HG03575 (cell line): ENCODE results near the gene RNF168.
"Not testable (repeated sequence)": the region's sequence is repeated elsewhere in the genome, so short reads cannot be mapped to it uniquely, and the experiment has no call there.

Experiments used
- ATAC-seq: cut with Tn5 transposase; IDR thresholded peaks from one replicate; pipeline ENCODE4 v1.9.1; 2021; ENCODE audit not compliant: unreplicated experiment, insufficient number of reproducible peaks, low FRiP score; ENCODE audit errors: extremely low read depth

RNF168 gene

DNA sequence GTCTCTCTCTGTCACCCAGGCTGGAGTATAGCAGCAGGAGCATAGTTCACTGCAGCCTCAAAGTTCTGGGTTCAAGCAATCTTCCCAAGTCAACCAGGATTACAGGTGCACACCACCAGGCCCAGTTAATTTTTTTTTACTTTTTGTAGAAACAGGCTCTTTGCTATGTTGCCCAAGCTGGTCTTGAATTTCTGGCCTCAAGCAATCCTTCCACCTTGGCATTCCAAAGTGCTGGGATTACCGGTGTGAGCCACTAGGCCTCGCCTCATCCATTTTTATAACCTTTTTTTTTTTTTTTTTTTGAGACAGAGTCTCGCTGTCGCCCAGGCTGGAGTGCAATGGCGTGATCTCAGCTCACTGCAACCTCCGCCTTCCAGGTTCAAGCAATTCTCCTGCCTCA lies 79.1 kb downstream of the RNF168 start:
- not testable (repeated sequence) for ATAC-seq

DNA sequence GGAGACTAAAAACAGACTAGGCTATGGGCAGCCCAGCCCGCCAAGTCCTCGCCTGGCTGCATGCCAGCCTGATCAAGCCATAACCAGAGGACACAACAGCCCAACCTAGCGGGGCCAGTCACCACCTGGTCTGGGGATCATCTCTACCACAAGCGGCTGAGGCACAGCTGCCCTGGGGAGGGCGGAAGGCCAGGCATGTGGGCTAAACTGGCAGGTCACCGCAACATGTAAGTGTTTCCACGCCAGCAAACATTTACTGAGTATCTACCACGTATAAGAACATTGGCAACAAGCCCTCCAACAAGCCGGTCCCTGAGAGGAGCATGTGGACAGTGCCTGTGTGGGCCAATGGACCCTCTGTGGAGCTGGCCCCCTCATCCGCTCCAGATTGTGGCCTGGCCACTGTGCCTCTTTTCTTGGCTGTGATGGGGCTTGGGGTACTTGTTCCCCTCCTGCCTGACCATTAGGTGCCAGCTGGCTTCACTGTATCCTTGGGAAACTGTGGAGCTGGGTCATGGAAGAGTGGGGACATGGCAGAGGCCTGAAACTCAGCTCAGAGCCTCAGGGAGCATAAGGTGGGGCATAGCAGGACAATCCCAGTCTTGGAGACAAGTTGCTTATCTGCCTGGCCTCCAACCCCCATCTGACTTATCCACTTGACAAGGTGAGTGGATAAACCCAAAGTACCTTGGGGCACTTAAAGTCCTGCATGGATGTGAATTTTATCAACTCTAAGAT lies 80.4 kb downstream of the RNF168 start:
- no peak for ATAC-seq

DNA sequence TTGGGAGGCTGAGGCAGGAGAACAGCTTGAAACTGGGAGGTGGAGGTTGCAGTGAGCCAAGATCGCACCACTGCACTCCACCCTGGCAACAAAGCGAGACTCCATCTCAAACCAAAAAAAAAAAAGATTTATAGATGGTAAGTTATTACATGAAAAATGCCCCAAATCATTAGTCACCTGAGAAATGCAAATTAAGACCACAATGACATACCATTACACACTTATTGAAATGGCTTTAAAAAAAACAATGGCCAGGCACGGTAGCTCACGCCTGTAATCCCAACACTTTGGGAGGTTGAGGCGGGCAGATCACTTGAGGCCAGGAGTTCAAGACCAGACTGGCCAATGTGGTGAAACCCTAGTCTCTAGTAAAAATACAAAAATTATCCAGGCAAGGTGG lies 81.9 kb downstream of the RNF168 start:
- not testable (repeated sequence) for ATAC-seq

DNA sequence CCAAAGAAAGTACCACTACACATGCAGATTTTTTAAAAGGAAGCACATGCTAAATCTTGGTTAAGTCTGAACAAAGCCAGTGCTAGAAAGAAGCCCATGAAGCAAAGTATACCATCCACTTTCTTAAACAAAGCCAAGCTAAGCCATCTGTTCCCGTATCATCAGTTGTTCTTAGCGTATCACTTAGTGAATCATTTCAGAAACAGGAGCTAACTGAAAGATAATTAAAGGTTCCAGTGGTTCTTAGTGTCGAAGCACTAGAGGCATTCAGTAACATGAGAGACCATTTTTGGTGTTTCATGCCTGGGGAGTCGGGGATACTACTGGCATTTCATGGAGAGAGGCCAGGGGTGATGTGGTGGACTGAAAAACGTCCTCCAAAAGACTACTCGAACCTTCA lies 84.2 kb downstream of the RNF168 start:
- ATAC-seq: no peak
